ENCODE results near the gene NPTN. TPM values are rescaled to one million over a fixed set of nuclear protein-coding genes. Genes with fewer than 3 reads are reported as not detected.
"Not testable (repeated sequence)": the region's sequence is repeated elsewhere in the genome, so short reads cannot be mapped to it uniquely, and the experiment has no call there.

Gene NPTN
- total RNA-seq, 3 donors from 2014 or later (not counting 1 experiment from before 2014, with no cell fraction given) = 37.9 to 46.9 (median 46.4) TPM

DNA sequence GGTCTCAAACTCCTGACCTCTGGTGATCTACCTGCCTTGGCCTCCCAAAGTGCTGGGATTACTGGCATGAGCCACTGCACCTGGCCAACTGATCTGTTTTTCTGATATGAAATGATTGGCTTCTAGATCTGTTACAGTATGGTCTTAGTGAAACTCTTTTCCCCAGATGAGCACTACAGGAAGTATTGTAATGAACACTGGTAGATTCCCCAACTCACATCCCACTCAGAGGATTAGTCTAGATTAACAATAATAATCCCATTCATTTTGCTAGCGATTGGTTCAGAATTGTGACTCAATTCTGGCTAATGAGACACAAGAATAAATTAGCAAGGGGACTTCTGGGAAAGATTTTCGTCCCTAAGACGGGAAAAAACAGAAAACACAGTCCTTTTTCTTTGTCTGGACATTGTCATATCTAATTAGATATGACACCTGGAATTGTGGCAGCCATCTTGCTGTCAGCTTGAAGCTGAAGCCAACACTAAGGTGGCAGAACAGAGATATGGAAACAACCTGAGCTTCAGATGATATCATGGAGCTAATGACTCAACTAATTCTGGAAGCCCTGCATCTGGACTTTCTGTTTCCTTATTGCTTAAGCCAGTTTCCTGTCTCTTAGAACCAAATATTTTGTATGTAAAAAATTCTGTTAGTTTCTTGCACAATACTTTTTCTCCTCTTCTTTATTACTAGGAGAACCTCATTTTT is 17.4 kb upstream of the NPTN start:
- no peak for ATAC-seq
- TF ChIP-seq, protein P1, sequence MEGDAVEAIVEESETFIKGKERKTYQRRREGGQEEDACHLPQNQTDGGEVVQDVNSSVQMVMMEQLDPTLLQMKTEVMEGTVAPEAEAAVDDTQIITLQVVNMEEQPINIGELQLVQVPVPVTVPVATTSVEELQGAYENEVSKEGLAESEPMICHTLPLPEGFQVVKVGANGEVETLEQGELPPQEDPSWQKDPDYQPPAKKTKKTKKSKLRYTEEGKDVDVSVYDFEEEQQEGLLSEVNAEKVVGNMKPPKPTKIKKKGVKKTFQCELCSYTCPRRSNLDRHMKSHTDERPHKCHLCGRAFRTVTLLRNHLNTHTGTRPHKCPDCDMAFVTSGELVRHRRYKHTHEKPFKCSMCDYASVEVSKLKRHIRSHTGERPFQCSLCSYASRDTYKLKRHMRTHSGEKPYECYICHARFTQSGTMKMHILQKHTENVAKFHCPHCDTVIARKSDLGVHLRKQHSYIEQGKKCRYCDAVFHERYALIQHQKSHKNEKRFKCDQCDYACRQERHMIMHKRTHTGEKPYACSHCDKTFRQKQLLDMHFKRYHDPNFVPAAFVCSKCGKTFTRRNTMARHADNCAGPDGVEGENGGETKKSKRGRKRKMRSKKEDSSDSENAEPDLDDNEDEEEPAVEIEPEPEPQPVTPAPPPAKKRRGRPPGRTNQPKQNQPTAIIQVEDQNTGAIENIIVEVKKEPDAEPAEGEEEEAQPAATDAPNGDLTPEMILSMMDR (IDR thresholded peaks at IDR 0.05) = no peak
- H3K4me3 ChIP-seq (ENCODE audit: low read length) = no peak overlapping the region
- Mint-ChIP-seq H3K9me3 (no peaks in the 10 kb centered on the region), H3K4me1 (no peaks in the 10 kb centered on the region), H3K27me3 (ENCODE audit: low read depth in 2 of 2) (peaks cover 36 to 70% of the 10 kb centered on the region in 2 donors), H3K27ac (no peak overlapping the region), H3K4me3 (no peak overlapping the region), H3K36me3 (no peaks in the 10 kb centered on the region)
- no peaks in the 10 kb centered on the region for H3K27me3 ChIP-seq (ENCODE audit: control insufficient read depth, insufficient read depth, low read length)
- no peak overlapping the region for H3K27ac ChIP-seq (ENCODE audit: low read length)
- WGBS (ENCODE audit: insufficient coverage) = 27% methylated on average over 3 of the region's 3 CpGs
- no peaks in the 10 kb centered on the region for H3K36me3 ChIP-seq (ENCODE audit: control insufficient read depth, insufficient read depth, low read length)
- intact Hi-C loops (cut with micrococcal nuclease) = no loop called here
- no peak for DNase-seq
- H3K4me1 ChIP-seq (ENCODE audit: control insufficient read depth, insufficient read depth, low read length) = no peaks in the 10 kb centered on the region
- no peaks in the 10 kb centered on the region for H3K9me3 ChIP-seq (ENCODE audit: control insufficient read depth, insufficient read depth, low read length)

GRCh38 chr15:73648014-73648295 is 14.8 kb upstream of the NPTN start:
- peaks cover 27 to 50% of the 10 kb centered on the region in 2 donors for H3K27me3 Mint-ChIP-seq (ENCODE audit: low read depth in 2 of 2)
- Histone ChIP-seq H3K27ac (ENCODE audit: low read length) (no peak overlapping the region), H3K36me3 (ENCODE audit: control insufficient read depth, insufficient read depth, low read length) (no peaks in the 10 kb centered on the region), H3K4me1 (ENCODE audit: control insufficient read depth, insufficient read depth, low read length) (no peaks in the 10 kb centered on the region), H3K4me3 (ENCODE audit: low read length) (no peak overlapping the region), H3K27me3 (ENCODE audit: control insufficient read depth, insufficient read depth, low read length) (no peaks in the 10 kb centered on the region), H3K9me3 (ENCODE audit: control insufficient read depth, insufficient read depth, low read length) (no peaks in the 10 kb centered on the region)
- H3K4me3 Mint-ChIP-seq = no peak overlapping the region
- 86% methylated on average over 2 of the region's 2 CpGs for WGBS (ENCODE audit: insufficient coverage)
- no peaks in the 10 kb centered on the region for H3K36me3 Mint-ChIP-seq
- no peak for ATAC-seq
- H3K27ac Mint-ChIP-seq = no peak overlapping the region
- H3K9me3 Mint-ChIP-seq = no peaks in the 10 kb centered on the region
- intact Hi-C loops (cut with micrococcal nuclease) = no loop called here
- no peak for DNase-seq
- TF ChIP-seq, protein P1 (IDR thresholded peaks at IDR 0.05) = no peak
- H3K4me1 Mint-ChIP-seq = no peaks in the 10 kb centered on the region

DNA sequence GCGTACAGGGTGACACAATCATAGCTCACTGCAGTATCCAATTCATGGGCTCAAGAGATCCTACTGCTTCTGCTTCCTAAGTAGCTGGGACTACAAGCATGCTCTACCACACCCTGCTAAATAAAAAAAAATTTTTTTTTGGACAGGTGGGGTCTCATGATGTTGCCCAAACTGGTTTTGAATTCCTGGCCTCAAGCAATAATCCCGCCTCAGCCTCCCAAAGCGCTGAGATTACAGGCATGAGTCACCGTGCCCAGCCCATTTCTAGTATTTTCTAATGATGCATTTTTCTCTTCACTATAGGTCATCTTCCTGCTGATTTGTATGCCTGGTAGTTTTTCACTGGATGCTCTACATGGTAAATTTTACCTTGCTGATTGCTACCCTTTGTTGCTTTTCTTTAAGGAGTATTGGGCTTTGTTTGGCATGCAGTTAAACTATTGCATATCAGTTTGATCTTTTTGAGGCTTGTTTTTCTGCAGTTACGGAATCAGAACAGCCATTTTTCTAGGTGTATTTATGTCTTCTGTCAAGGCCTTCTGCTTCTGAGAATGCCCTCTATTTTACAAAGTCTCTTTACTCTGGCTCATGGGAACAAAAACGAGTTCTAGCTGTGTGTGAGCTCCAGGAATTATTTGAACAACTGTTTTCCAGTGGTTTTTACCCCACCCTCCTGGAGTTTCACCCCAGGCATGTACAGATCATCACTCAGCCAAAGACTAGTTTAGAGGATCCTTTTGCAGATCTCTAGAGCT is 14.2 kb upstream of the NPTN start:
- H3K36me3 Mint-ChIP-seq = no peaks in the 10 kb centered on the region
- Histone ChIP-seq H3K9me3 (ENCODE audit: control insufficient read depth, insufficient read depth, low read length) (no peaks in the 10 kb centered on the region), H3K27ac (ENCODE audit: low read length) (no peak overlapping the region), H3K27me3 (ENCODE audit: control insufficient read depth, insufficient read depth, low read length) (no peaks in the 10 kb centered on the region), H3K4me3 (ENCODE audit: low read length) (no peak overlapping the region), H3K4me1 (ENCODE audit: control insufficient read depth, insufficient read depth, low read length) (no peaks in the 10 kb centered on the region), H3K36me3 (ENCODE audit: control insufficient read depth, insufficient read depth, low read length) (no peaks in the 10 kb centered on the region)
- H3K27ac Mint-ChIP-seq = no peak overlapping the region
- ATAC-seq (no peak), DNase-seq (no peak)
- H3K27me3 Mint-ChIP-seq (ENCODE audit: low read depth in 2 of 2) = peaks cover 26 to 50% of the 10 kb centered on the region in 2 donors
- no peak overlapping the region for H3K4me3 Mint-ChIP-seq
- intact Hi-C loops (cut with micrococcal nuclease) = no loop called here
- H3K9me3 Mint-ChIP-seq = no peaks in the 10 kb centered on the region
- TF ChIP-seq, protein P1 (IDR thresholded peaks at IDR 0.05) = no peak
- no peaks in the 10 kb centered on the region for H3K4me1 Mint-ChIP-seq
- 83% methylated on average over 6 of the region's 6 CpGs for WGBS (ENCODE audit: insufficient coverage)

GRCh38 chr15:73639464-73639863 is 6.3 kb upstream of the NPTN start:
- H3K4me3 ChIP-seq (ENCODE audit: low read length); H3K4me3 Mint-ChIP-seq; H3K36me3 Mint-ChIP-seq; H3K9me3 ChIP-seq (ENCODE audit: control insufficient read depth, insufficient read depth, low read length); H3K4me1 Mint-ChIP-seq; H3K4me1 ChIP-seq (ENCODE audit: control insufficient read depth, insufficient read depth, low read length); H3K27ac Mint-ChIP-seq; ATAC-seq; H3K36me3 ChIP-seq (ENCODE audit: control insufficient read depth, insufficient read depth, low read length); intact Hi-C loops (cut with micrococcal nuclease); DNase-seq; H3K27me3 ChIP-seq (ENCODE audit: control insufficient read depth, insufficient read depth, low read length); H3K9me3 Mint-ChIP-seq; H3K27ac ChIP-seq (ENCODE audit: low read length): not testable (repeated sequence)
- WGBS (ENCODE audit: insufficient coverage) = 86% methylated on average over 5 of the region's 5 CpGs
- peaks cover 30 to 33% of the 10 kb centered on the region in 2 donors for H3K27me3 Mint-ChIP-seq (ENCODE audit: low read depth in 2 of 2)
